IPS DF 6.9 (cell line): ENCODE data around the gene OCIAD2.
"Not testable (repeated sequence)": the region's sequence is repeated elsewhere in the genome, so short reads cannot be mapped to it uniquely, and the experiment has no call there.

Experiments used
- DNase-seq: peaks from one replicate; pipeline ENCODE4 v3.0.0-alpha.2; 2013; ENCODE audit warnings: low read depth, low spot score
- H3K27ac ChIP-seq: one replicate; pipeline ENCODE4 v1.5.1; 2013; ENCODE audit warnings: low read length, control low read depth
- H3K27me3 ChIP-seq: 2 replicates; pipeline ENCODE4 v1.6.1; 2013; ENCODE audit warnings: mild to moderate bottlenecking, low read length; ENCODE audit not compliant: control insufficient read depth, insufficient read depth
- H3K36me3 ChIP-seq: 2 replicates; pipeline ENCODE4 v1.6.1; 2013; ENCODE audit warnings: low read length; ENCODE audit not compliant: control insufficient read depth, insufficient read depth
- H3K4me1 ChIP-seq: 2 replicates; pipeline ENCODE4 v1.6.1; 2013; ENCODE audit warnings: low read length; ENCODE audit not compliant: control insufficient read depth, insufficient read depth
- H3K4me3 ChIP-seq: 2 replicates; pipeline ENCODE4 v1.5.1; 2013; ENCODE audit warnings: mild to moderate bottlenecking, low read length
- H3K9me3 ChIP-seq: 2 replicates; pipeline ENCODE4 v1.6.1; 2013; ENCODE audit warnings: low read length, inconsistent platforms; ENCODE audit not compliant: control insufficient read depth, insufficient read depth
- WGBS: extraction: QIAGEN DNeasy Blood & Tissue Kit; methylation state at CpG from one replicate; pipeline ENCODE4 v1.1.7; 2013; ENCODE audit warnings: mixed read lengths, missing lambda C conversion rate; ENCODE audit not compliant: insufficient read length, insufficient coverage; 5-methylcytosine and 5-hydroxymethylcytosine counted together

The OCIAD2 gene

GRCh38 chr4:48858130-48858529 lies 48.4 kb downstream of the OCIAD2 start:
- H3K27ac ChIP-seq, result no peak overlapping the region
- H3K27me3 ChIP-seq, result no peaks in the 10 kb centered on the region
- no peak for DNase-seq
- peaks cover 7% of the 10 kb centered on the region; the same call in 1 of the 2 replicates for H3K36me3 ChIP-seq
- H3K9me3 ChIP-seq, result no peaks in the 10 kb centered on the region; the same call in 1 of the 2 replicates
- H3K4me3 ChIP-seq, result no peak overlapping the region
- H3K4me1 ChIP-seq, result no peaks in the 10 kb centered on the region
- WGBS, result no CpG with 5 or more reads among the region's 7 CpGs

GRCh38 chr4:48854982-48855381 lies 51.6 kb downstream of the OCIAD2 start:
- Histone ChIP-seq H3K36me3 (peaks cover 13% of the 10 kb centered on the region), H3K27ac (no peak overlapping the region), H3K4me1 (no peaks in the 10 kb centered on the region), H3K9me3 (no peaks in the 10 kb centered on the region; the same call in 1 of the 2 replicates), H3K4me3 (no peak overlapping the region), H3K27me3 (no peaks in the 10 kb centered on the region)
- DNase-seq, result no peak
- WGBS, result no CpG with 5 or more reads among the region's 2 CpGs

- no peak for DNase-seq
- no peak overlapping the region for H3K4me3 ChIP-seq
- H3K9me3 ChIP-seq, result no peaks in the 10 kb centered on the region; the same call in 1 of the 2 replicates
- no peaks in the 10 kb centered on the region for H3K27me3 ChIP-seq
- WGBS, result no CpG with 5 or more reads among the region's 1 CpG
- no peaks in the 10 kb centered on the region for H3K4me1 ChIP-seq
- peaks cover 13% of the 10 kb centered on the region for H3K36me3 ChIP-seq
- no peak overlapping the region for H3K27ac ChIP-seq
Measured at GRCh38 chr4:48854395-48854683, 52.2 kb downstream of the OCIAD2 start.

GRCh38 chr4:48853604-48854394 lies 52.8 kb downstream of the OCIAD2 start:
- Histone ChIP-seq H3K27ac (no peak overlapping the region), H3K4me3 (no peak overlapping the region), H3K9me3 (no peaks in the 10 kb centered on the region; the same call in 1 of the 2 replicates), H3K36me3 (peaks cover 13% of the 10 kb centered on the region), H3K4me1 (no peaks in the 10 kb centered on the region), H3K27me3 (no peaks in the 10 kb centered on the region)
- WGBS, result 100% methylated on average over 1 of the region's 4 CpGs
- DNase-seq, result no peak

GRCh38 chr4:48851651-48852050 lies 54.9 kb downstream of the OCIAD2 start:
- no peak overlapping the region for H3K4me3 ChIP-seq
- peaks cover 10% of the 10 kb centered on the region for H3K36me3 ChIP-seq
- H3K27ac ChIP-seq, result no peak overlapping the region
- no peaks in the 10 kb centered on the region for H3K4me1 ChIP-seq
- WGBS, result no CpG with 5 or more reads among the region's 1 CpG
- no peaks in the 10 kb centered on the region for H3K27me3 ChIP-seq
- DNase-seq, result no peak
- no peaks in the 10 kb centered on the region; the same call in 1 of the 2 replicates for H3K9me3 ChIP-seq

GRCh38 chr4:48848799-48849198 lies 57.8 kb downstream of the OCIAD2 start:
- not testable (repeated sequence) for H3K4me3 ChIP-seq, H3K27me3 ChIP-seq, H3K9me3 ChIP-seq, DNase-seq, H3K27ac ChIP-seq, H3K36me3 ChIP-seq, H3K4me1 ChIP-seq
- WGBS, result no CpG with 5 or more reads among the region's 6 CpGs

- peaks cover 2% of the 10 kb centered on the region; the same call in 1 of the 2 replicates for H3K36me3 ChIP-seq
- H3K27me3 ChIP-seq, result no peaks in the 10 kb centered on the region
- no peak overlapping the region for H3K4me3 ChIP-seq
- DNase-seq, result no peak
- H3K27ac ChIP-seq, result no peak overlapping the region
- H3K9me3 ChIP-seq, result no peaks in the 10 kb centered on the region
- H3K4me1 ChIP-seq, result no peaks in the 10 kb centered on the region
- WGBS, result no CpG with 5 or more reads among the region's 2 CpGs
Measured at GRCh38 chr4:48844843-48845242, 61.7 kb downstream of the OCIAD2 start.

- H3K9me3 ChIP-seq, result no peaks in the 10 kb centered on the region
- no peak overlapping the region for H3K27ac ChIP-seq
- H3K4me1 ChIP-seq, result no peaks in the 10 kb centered on the region
- WGBS, result 100% methylated on average over 1 of the region's 9 CpGs
- no peaks in the 10 kb centered on the region for H3K27me3 ChIP-seq
- no peak overlapping the region for H3K4me3 ChIP-seq
- no peak for DNase-seq
- peaks cover 2% of the 10 kb centered on the region; the same call in 1 of the 2 replicates for H3K36me3 ChIP-seq
Measured at GRCh38 chr4:48841045-48841827, 65.3 kb downstream of the OCIAD2 start.

GRCh38 chr4:48836658-48837057 lies 69.9 kb downstream of the OCIAD2 start:
- no peak for DNase-seq
- no peaks in the 10 kb centered on the region for H3K9me3 ChIP-seq
- H3K27ac ChIP-seq, result no peak overlapping the region
- H3K27me3 ChIP-seq, result no peaks in the 10 kb centered on the region
- WGBS, result no CpG with 5 or more reads among the region's 4 CpGs
- no peak overlapping the region for H3K4me3 ChIP-seq
- peaks cover 10% of the 10 kb centered on the region; the same call in 1 of the 2 replicates for H3K36me3 ChIP-seq
- no peaks in the 10 kb centered on the region for H3K4me1 ChIP-seq
